CD14-positive monocyte (primary cell): ENCODE results near the gene DIAPH2. TPM values are rescaled to one million over a fixed set of nuclear protein-coding genes. Genes with fewer than 3 reads are reported as not detected.

Experiments used
- DNase-seq, 3 donors: peaks; one replicate each; pipeline ENCODE4 v3.0.0-alpha.2; 2011 to 2022
- H2AFZ ChIP-seq: 2 replicates; pipeline ENCODE4 v1.6.0; 2012; ENCODE audit warnings: mild to moderate bottlenecking, low read depth, low read length, inconsistent platforms; ENCODE audit not compliant: insufficient read depth, poor library complexity, severe bottlenecking
- H3K27ac ChIP-seq, 2 donors: 1 replicate in 1 of 2; 2 replicates in 1 of 2; pipeline ENCODE4 v1.5.1; 2012 to 2013; ENCODE audit warnings: low read length in 2 of 2, control low read depth in 1 of 2, inconsistent platforms in 1 of 2, low read depth in 1 of 2, mild to moderate bottlenecking in 1 of 2
- H3K27me3 ChIP-seq, 2 donors: one replicate each; pipeline versions ENCODE4 v1.6.0 to v1.6.1; 2011 to 2013; ENCODE audit warnings: low read length in 2 of 2; ENCODE audit not compliant: control insufficient read depth in 2 of 2, insufficient read depth in 2 of 2
- H3K36me3 ChIP-seq, 2 donors: replicated peaks in 1 of 2; 1 replicate in 1 of 2; 2 replicates in 1 of 2; pipeline versions ENCODE4 v1.5.1 to v1.6.1; 2012 to 2013; ENCODE audit warnings: low read length in 2 of 2, control low read depth in 1 of 2, inconsistent platforms in 1 of 2, mild to moderate bottlenecking in 1 of 2; ENCODE audit not compliant: insufficient read depth in 2 of 2, control insufficient read depth in 1 of 2
- H3K4me1 ChIP-seq, 2 donors: 1 replicate in 1 of 2; 2 replicates in 1 of 2; pipeline versions ENCODE4 v1.5.1 to v1.6.1; 2012 to 2013; ENCODE audit warnings: low read length in 2 of 2, control low read depth in 1 of 2, inconsistent platforms in 1 of 2, mild to moderate bottlenecking in 1 of 2, moderate library complexity in 1 of 2; ENCODE audit not compliant: insufficient read depth in 2 of 2, control insufficient read depth in 1 of 2
- H3K4me2 ChIP-seq: replicated peaks from 2 replicates; pipeline ENCODE3; 2012; ENCODE audit warnings: low read length, moderate library complexity, mild to moderate bottlenecking; ENCODE audit not compliant: poor library complexity, severe bottlenecking; ENCODE audit errors: extremely low read depth
- H3K4me3 ChIP-seq, 3 experiments: fragments of 200-600 bp in 1 of 3; sonication (generic) in 1 of 3; replicated peaks in 1 of 3; 1 replicate in 2 of 3; 2 replicates in 1 of 3; pipeline ENCODE4 v1.5.1; 2011 to 2013; ENCODE audit warnings: low read length in 3 of 3, mild to moderate bottlenecking in 3 of 3, control low read depth in 2 of 3, low read depth in 2 of 3, inconsistent platforms in 1 of 3, moderate library complexity in 1 of 3
- H3K79me2 ChIP-seq: 2 replicates; pipeline ENCODE4 v1.6.0; 2012; ENCODE audit warnings: mild to moderate bottlenecking, control low read depth, inconsistent platforms, low read length, moderate library complexity; ENCODE audit not compliant: insufficient read depth
- H3K9ac ChIP-seq: 2 replicates; pipeline ENCODE4 v1.6.0; 2017; ENCODE audit warnings: low read length, mild to moderate bottlenecking; ENCODE audit not compliant: insufficient read depth, poor library complexity, severe bottlenecking
- H3K9me3 ChIP-seq, 2 donors: replicated peaks in 1 of 2; 1 replicate in 1 of 2; 2 replicates in 1 of 2; pipeline versions ENCODE4 v1.5.1 to v1.6.1; 2012 to 2013; ENCODE audit warnings: low read length in 2 of 2, control low read depth in 1 of 2; ENCODE audit not compliant: control insufficient read depth in 1 of 2, insufficient read depth in 1 of 2
- H4K20me1 ChIP-seq: 2 replicates; pipeline ENCODE4 v1.6.0; 2012; ENCODE audit warnings: mild to moderate bottlenecking, low read length, control low read depth, moderate library complexity; ENCODE audit not compliant: insufficient read depth
- H3K27ac Mint-ChIP-seq, 7 donors: one replicate each; pipeline ENCODE4 v1.8.0; 2020; ENCODE audit warnings: mild to moderate bottlenecking in 7 of 7, mixed read lengths in 7 of 7, moderate library complexity in 6 of 7, inconsistent platforms in 2 of 7
- H3K27me3 Mint-ChIP-seq, 3 donors: one replicate each; pipeline ENCODE4 v1.8.0; 2021 to 2022; ENCODE audit warnings: low read depth in 3 of 3, mild to moderate bottlenecking in 3 of 3, mixed read lengths in 3 of 3, moderate library complexity in 3 of 3, inconsistent platforms in 1 of 3
- H3K36me3 Mint-ChIP-seq, 2 donors: one replicate each; pipeline ENCODE4 v1.8.0; 2020; ENCODE audit warnings: mixed read lengths in 2 of 2, inconsistent platforms in 1 of 2, mild to moderate bottlenecking in 1 of 2
- H3K4me1 Mint-ChIP-seq: one replicate; pipeline ENCODE4 v1.8.0; 2020; ENCODE audit warnings: mild to moderate bottlenecking, mixed read lengths
- H3K4me3 Mint-ChIP-seq, 2 donors: one replicate each; pipeline ENCODE4 v1.8.0; 2020; ENCODE audit warnings: mild to moderate bottlenecking in 2 of 2, mixed read lengths in 2 of 2, moderate library complexity in 1 of 2
- H3K9me3 Mint-ChIP-seq, 7 donors: one replicate each; pipeline ENCODE4 v1.8.0; 2020 to 2022; ENCODE audit warnings: mixed read lengths in 7 of 7, mild to moderate bottlenecking in 6 of 7, moderate library complexity in 6 of 7, inconsistent platforms in 2 of 7
- WGBS: methylation state at CpG from one replicate; pipeline ENCODE4 v1.1.5; 2013; ENCODE audit warnings: missing lambda C conversion rate; ENCODE audit not compliant: insufficient coverage; 5-methylcytosine and 5-hydroxymethylcytosine counted together
- intact Hi-C, 2 donors: fragments of 100-400 bp; cut with micrococcal nuclease; formaldehyde crosslinking; loops; one replicate each; pipeline versions ENCODE4 v1.15.0 to v1.15.1; 2023
- polyA plus RNA-seq, 3 donors: library from polyadenylated mRNA; depleted of rRNA in 1 of 3; unstranded in 2 of 3; stranded (reverse) in 1 of 3; fragments of 300-500 nt in 2 of 3; fragments of >200 nt in 1 of 3; fragmentation: Illumina TruSeq in 2 of 3; gene quantifications; 1 replicate in 2 of 3; 2 replicates in 1 of 3; pipeline ENCODE4 v1.2.3, GENCODE V29; 2012 to 2021
- TF ChIP-seq, protein P1 (sequence below): fragments of 200-600 bp; IDR thresholded peaks from one replicate; pipeline ENCODE4 v1.8.0; 2022; ENCODE audit warnings: antibody characterized with exemption, mild to moderate bottlenecking

The DIAPH2 gene
- polyA plus RNA-seq, 3 donors: 9.5 to 20.5 (median 11.4) TPM

- no peaks in the 10 kb centered on the region for H3K9me3 ChIP-seq
- no peaks in the 10 kb centered on the region for H3K27me3 ChIP-seq
- DNase-seq: no peak
- no peaks in the 10 kb centered on the region for H3K4me1 Mint-ChIP-seq
- H3K9ac ChIP-seq: no peak overlapping the region
- TF ChIP-seq, protein P1, sequence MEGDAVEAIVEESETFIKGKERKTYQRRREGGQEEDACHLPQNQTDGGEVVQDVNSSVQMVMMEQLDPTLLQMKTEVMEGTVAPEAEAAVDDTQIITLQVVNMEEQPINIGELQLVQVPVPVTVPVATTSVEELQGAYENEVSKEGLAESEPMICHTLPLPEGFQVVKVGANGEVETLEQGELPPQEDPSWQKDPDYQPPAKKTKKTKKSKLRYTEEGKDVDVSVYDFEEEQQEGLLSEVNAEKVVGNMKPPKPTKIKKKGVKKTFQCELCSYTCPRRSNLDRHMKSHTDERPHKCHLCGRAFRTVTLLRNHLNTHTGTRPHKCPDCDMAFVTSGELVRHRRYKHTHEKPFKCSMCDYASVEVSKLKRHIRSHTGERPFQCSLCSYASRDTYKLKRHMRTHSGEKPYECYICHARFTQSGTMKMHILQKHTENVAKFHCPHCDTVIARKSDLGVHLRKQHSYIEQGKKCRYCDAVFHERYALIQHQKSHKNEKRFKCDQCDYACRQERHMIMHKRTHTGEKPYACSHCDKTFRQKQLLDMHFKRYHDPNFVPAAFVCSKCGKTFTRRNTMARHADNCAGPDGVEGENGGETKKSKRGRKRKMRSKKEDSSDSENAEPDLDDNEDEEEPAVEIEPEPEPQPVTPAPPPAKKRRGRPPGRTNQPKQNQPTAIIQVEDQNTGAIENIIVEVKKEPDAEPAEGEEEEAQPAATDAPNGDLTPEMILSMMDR: no peak
- no peak overlapping the region for H3K27ac Mint-ChIP-seq
- H3K36me3 Mint-ChIP-seq: no peaks in the 10 kb centered on the region
- no peaks in the 10 kb centered on the region for H3K9me3 Mint-ChIP-seq
- no peak overlapping the region for H3K4me3 ChIP-seq
- no peak overlapping the region for H3K4me3 Mint-ChIP-seq
- no CpG with 5 or more reads among the region's 1 CpG for WGBS
- intact Hi-C loops: no loop called here
- no peaks in the 10 kb centered on the region for H3K79me2 ChIP-seq
- no peaks in the 10 kb centered on the region for H4K20me1 ChIP-seq
- no peak overlapping the region for H2AFZ ChIP-seq
- H3K36me3 ChIP-seq: no peaks in the 10 kb centered on the region
- H3K27ac ChIP-seq: no peak overlapping the region
- no peak overlapping the region for H3K4me2 ChIP-seq
- H3K27me3 Mint-ChIP-seq: no peaks in the 10 kb centered on the region
- no peaks in the 10 kb centered on the region for H3K4me1 ChIP-seq
Observed at GRCh38 chrX:97211070-97211469, 526.4 kb downstream of the DIAPH2 start.

GRCh38 chrX:97215186-97215585 lies 530.5 kb downstream of the DIAPH2 start:
- no peaks in the 10 kb centered on the region for H3K36me3 Mint-ChIP-seq
- Histone ChIP-seq H3K9me3 (no peaks in the 10 kb centered on the region), H4K20me1 (no peaks in the 10 kb centered on the region), H3K4me3 (no peak overlapping the region), H3K4me2 (no peak overlapping the region), H2AFZ (no peak overlapping the region), H3K9ac (no peak overlapping the region), H3K4me1 (no peaks in the 10 kb centered on the region), H3K36me3 (no peaks in the 10 kb centered on the region), H3K79me2 (no peaks in the 10 kb centered on the region), H3K27ac (no peak overlapping the region), H3K27me3 (no peaks in the 10 kb centered on the region)
- H3K27ac Mint-ChIP-seq: no peak overlapping the region
- H3K4me1 Mint-ChIP-seq: no peaks in the 10 kb centered on the region
- DNase-seq: no peak
- H3K9me3 Mint-ChIP-seq: no peaks in the 10 kb centered on the region
- H3K4me3 Mint-ChIP-seq: no peak overlapping the region
- H3K27me3 Mint-ChIP-seq: no peaks in the 10 kb centered on the region
- intact Hi-C loops: no loop called here
- TF ChIP-seq, protein P1: no peak
- no CpG with 5 or more reads among the region's 1 CpG for WGBS
